MCF 10A (cell line): ENCODE results near the gene MAFG. TPM values are rescaled to one million over a fixed set of nuclear protein-coding genes. Genes with fewer than 3 reads are reported as not detected.

Experiments
- BruUV-seq: library from RNA; stranded (reverse); fragments of 400-500 nt; replicated peaks from 2 replicates; lab custom pipeline; 2021; lab: Mats Ljungman, UMichigan
- CTCF ChIA-PET: fragments of 300-600 bp; sonication (Branson Sonifier 250); formaldehyde crosslinking; extraction: SDS; loops from one replicate; lab custom pipeline; 2021; ENCODE audit warnings: antibody characterized with exemption, inconsistent platforms; lab: Yijun Ruan, JAX
- POLR2A ChIA-PET: fragments of 300-600, 350-650 bp; sonication (Branson Sonifier 250); formaldehyde crosslinking; extraction: SDS; loops from one replicate; lab custom pipeline; 2020; ENCODE audit warnings: antibody characterized with exemption, inconsistent platforms; lab: Yijun Ruan, JAX
- DNase-seq: peaks from one replicate; pipeline ENCODE4 v3.0.0-alpha.2; 2018; ENCODE audit not compliant: unreplicated experiment
- H3K27ac Mint-ChIP-seq: one replicate; pipeline ENCODE4 v1.8.0; 2022; ENCODE audit warnings: mild to moderate bottlenecking, low read depth, mixed read lengths; ENCODE audit not compliant: unreplicated experiment
- H3K27me3 Mint-ChIP-seq: one replicate; pipeline ENCODE4 v1.8.0; 2022; ENCODE audit warnings: mixed read lengths; ENCODE audit not compliant: insufficient read depth, unreplicated experiment
- H3K36me3 Mint-ChIP-seq: one replicate; pipeline ENCODE4 v1.8.0; 2022; ENCODE audit warnings: mild to moderate bottlenecking, moderate library complexity, mixed read lengths; ENCODE audit not compliant: insufficient read depth, unreplicated experiment
- H3K4me1 Mint-ChIP-seq: one replicate; pipeline ENCODE4 v1.8.0; 2022; ENCODE audit warnings: mixed read lengths; ENCODE audit not compliant: insufficient read depth, unreplicated experiment
- H3K4me3 Mint-ChIP-seq: one replicate; pipeline ENCODE4 v1.8.0; 2022; ENCODE audit warnings: mild to moderate bottlenecking, moderate library complexity, mixed read lengths; ENCODE audit not compliant: unreplicated experiment
- H3K9me3 Mint-ChIP-seq: one replicate; pipeline ENCODE4 v1.8.0; 2022; ENCODE audit warnings: mixed read lengths; ENCODE audit not compliant: unreplicated experiment
- intact Hi-C: fragments of 100-400 bp; cut with micrococcal nuclease; formaldehyde crosslinking; loops from 2 replicates; pipeline ENCODE4 v1.14.1; 2022
- total RNA-seq: library from RNA; stranded (reverse); gene quantifications from 2 replicates; pipeline ENCODE4 v1.2.3, GENCODE V29; 2022
- TF ChIP-seq, protein P1 (sequence below): fragments of 200-600 bp; IDR thresholded peaks from one replicate; pipeline ENCODE4 v1.8.0; 2022; ENCODE audit warnings: antibody characterized with exemption, mild to moderate bottlenecking; ENCODE audit not compliant: unreplicated experiment

Gene MAFG
- total RNA-seq, 1 experiment from 2014 or later: 38.1 TPM

GRCh38 chr17:81907219-81908145 is 20.1 kb downstream of the MAFG start:
- H3K4me1 Mint-ChIP-seq: peaks cover 8% of the 10 kb centered on the region
- no peaks in the 10 kb centered on the region for H3K27me3 Mint-ChIP-seq
- CTCF ChIA-PET: no interaction called here
- TF ChIP-seq, protein P1, sequence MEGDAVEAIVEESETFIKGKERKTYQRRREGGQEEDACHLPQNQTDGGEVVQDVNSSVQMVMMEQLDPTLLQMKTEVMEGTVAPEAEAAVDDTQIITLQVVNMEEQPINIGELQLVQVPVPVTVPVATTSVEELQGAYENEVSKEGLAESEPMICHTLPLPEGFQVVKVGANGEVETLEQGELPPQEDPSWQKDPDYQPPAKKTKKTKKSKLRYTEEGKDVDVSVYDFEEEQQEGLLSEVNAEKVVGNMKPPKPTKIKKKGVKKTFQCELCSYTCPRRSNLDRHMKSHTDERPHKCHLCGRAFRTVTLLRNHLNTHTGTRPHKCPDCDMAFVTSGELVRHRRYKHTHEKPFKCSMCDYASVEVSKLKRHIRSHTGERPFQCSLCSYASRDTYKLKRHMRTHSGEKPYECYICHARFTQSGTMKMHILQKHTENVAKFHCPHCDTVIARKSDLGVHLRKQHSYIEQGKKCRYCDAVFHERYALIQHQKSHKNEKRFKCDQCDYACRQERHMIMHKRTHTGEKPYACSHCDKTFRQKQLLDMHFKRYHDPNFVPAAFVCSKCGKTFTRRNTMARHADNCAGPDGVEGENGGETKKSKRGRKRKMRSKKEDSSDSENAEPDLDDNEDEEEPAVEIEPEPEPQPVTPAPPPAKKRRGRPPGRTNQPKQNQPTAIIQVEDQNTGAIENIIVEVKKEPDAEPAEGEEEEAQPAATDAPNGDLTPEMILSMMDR: no peak
- POLR2A ChIA-PET: interaction anchor here (0.6 to 0.7 kb wide), 2 partner anchors 17 to 402 kb away, joined by 3 read pairs; no protein-coding TSS in a partner anchor
- H3K9me3 Mint-ChIP-seq: no peaks in the 10 kb centered on the region
- DNase-seq: no peak
- intact Hi-C loops: no loop called here
- H3K36me3 Mint-ChIP-seq: peaks cover 23% of the 10 kb centered on the region
- H3K27ac Mint-ChIP-seq: no peak overlapping the region
- BruUV-seq: no TSS peak
- no peak overlapping the region for H3K4me3 Mint-ChIP-seq

GRCh38 chr17:81906476-81907218 is 20.9 kb downstream of the MAFG start:
- no peak overlapping the region for H3K4me3 Mint-ChIP-seq
- no TSS peak for BruUV-seq
- no peak overlapping the region for H3K27ac Mint-ChIP-seq
- CTCF ChIA-PET: no interaction called here
- DNase-seq: no peak
- no peaks in the 10 kb centered on the region for H3K4me1 Mint-ChIP-seq
- no peaks in the 10 kb centered on the region for H3K27me3 Mint-ChIP-seq
- TF ChIP-seq, protein P1: no peak
- intact Hi-C loops: no loop called here
- no peaks in the 10 kb centered on the region for H3K9me3 Mint-ChIP-seq
- H3K36me3 Mint-ChIP-seq: peaks cover 15% of the 10 kb centered on the region
- POLR2A ChIA-PET: interaction anchor here (0.6 to 1.2 kb wide), 2 partner anchors 14 to 403 kb away, joined by 3 to 6 read pairs; no protein-coding TSS in a partner anchor

GRCh38 chr17:81905993-81906392 is 21.5 kb downstream of the MAFG start:
- Mint-ChIP-seq H3K36me3 (peaks cover 17% of the 10 kb centered on the region), H3K4me1 (peaks cover 3% of the 10 kb centered on the region), H3K9me3 (no peaks in the 10 kb centered on the region), H3K27me3 (no peaks in the 10 kb centered on the region), H3K27ac (no peak overlapping the region), H3K4me3 (no peak overlapping the region)
- DNase-seq: no peak
- CTCF ChIA-PET: no interaction called here
- POLR2A ChIA-PET: interaction anchor here (0.6 to 1.2 kb wide), 3 partner anchors 8 to 14 kb away, joined by 3 to 6 read pairs (median 6); no protein-coding TSS in a partner anchor
- TF ChIP-seq, protein P1: no peak
- intact Hi-C loops: no loop called here
- no TSS peak for BruUV-seq

DNA sequence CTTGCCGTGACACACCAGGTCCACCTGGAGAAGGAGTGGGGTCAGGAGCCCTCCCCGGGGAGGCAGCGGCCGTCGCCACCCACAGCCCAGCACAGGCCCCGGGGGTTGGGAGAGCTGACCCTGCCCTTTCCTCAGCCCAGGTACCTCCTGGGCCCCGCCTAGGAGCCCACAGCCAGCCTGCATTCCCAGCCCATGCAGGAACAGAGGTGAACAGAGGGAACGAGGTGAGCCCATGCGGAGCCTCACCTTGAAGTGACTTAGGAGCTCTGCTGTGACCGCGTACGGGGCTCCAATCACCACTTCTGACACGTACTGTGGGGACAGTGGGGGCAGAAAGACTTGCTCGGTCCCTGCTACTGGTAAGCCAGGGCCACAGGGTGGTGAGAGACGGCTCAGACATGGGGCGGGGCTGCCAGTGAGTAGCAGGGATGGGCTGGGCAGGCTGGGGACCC is 22.1 kb downstream of the MAFG start:
- DNase-seq: no peak
- H3K27ac Mint-ChIP-seq: no peak overlapping the region
- POLR2A ChIA-PET: interaction anchor here (0.6 to 1.2 kb wide), 3 partner anchors 8 to 13 kb away, joined by 3 to 6 read pairs (median 6); no protein-coding TSS in a partner anchor
- no peaks in the 10 kb centered on the region for H3K9me3 Mint-ChIP-seq
- H3K36me3 Mint-ChIP-seq: peaks cover 22% of the 10 kb centered on the region
- TF ChIP-seq, protein P1: no peak
- H3K4me1 Mint-ChIP-seq: peaks cover 7% of the 10 kb centered on the region
- no TSS peak for BruUV-seq
- no peak overlapping the region for H3K4me3 Mint-ChIP-seq
- CTCF ChIA-PET: no interaction called here
- intact Hi-C loops: no loop called here
- H3K27me3 Mint-ChIP-seq: no peaks in the 10 kb centered on the region
